ENCODE data around the gene SLC46A3. TPM values are rescaled to one million over a fixed set of nuclear protein-coding genes. Genes with fewer than 3 reads are reported as not detected.
"Not testable (repeated sequence)": the region's sequence is repeated elsewhere in the genome, so short reads cannot be mapped to it uniquely, and the experiment has no call there.

Gene SLC46A3
- total RNA-seq, 4 donors from 2014 or later = 6.4 to 65.8 (median 46.5) TPM

GRCh38 chr13:28704919-28705318 lies 13.9 kb downstream of the SLC46A3 start:
- Histone ChIP-seq H3K9me3 (no peaks in the 10 kb centered on the region), H3K27me3 (no peaks in the 10 kb centered on the region), H3K27ac (no peak overlapping the region), H3K4me3 (no peak overlapping the region), H3K4me1 (peaks cover 0 to 22% (median 0%) of the 10 kb centered on the region in 4 donors), H3K36me3 (peaks cover 0 to 36% (median 7%) of the 10 kb centered on the region in 4 donors)
- intact Hi-C loops (cut with DNase I; ENCODE audit: low total_unique reads) (no loop called here), in situ Hi-C loops (cut with MboI; ENCODE audit: low pct_ligation_motif_present in 1 of 4, low pct_unique_long_range_greater_than_20kb in 1 of 4, low sequenced_read_pairs in 3 of 4) (no loop called here)
- DNase-seq = no peak
- TF ChIP-seq POLR2AphosphoS5 (IDR thresholded peaks at IDR 0.05) (no peak), EP300 (IDR thresholded peaks at IDR 0.05; ENCODE audit: low read depth) (no peak), POLR2A (IDR thresholded peaks at IDR 0.05) (no peak)
- TF ChIP-seq, protein P1, sequence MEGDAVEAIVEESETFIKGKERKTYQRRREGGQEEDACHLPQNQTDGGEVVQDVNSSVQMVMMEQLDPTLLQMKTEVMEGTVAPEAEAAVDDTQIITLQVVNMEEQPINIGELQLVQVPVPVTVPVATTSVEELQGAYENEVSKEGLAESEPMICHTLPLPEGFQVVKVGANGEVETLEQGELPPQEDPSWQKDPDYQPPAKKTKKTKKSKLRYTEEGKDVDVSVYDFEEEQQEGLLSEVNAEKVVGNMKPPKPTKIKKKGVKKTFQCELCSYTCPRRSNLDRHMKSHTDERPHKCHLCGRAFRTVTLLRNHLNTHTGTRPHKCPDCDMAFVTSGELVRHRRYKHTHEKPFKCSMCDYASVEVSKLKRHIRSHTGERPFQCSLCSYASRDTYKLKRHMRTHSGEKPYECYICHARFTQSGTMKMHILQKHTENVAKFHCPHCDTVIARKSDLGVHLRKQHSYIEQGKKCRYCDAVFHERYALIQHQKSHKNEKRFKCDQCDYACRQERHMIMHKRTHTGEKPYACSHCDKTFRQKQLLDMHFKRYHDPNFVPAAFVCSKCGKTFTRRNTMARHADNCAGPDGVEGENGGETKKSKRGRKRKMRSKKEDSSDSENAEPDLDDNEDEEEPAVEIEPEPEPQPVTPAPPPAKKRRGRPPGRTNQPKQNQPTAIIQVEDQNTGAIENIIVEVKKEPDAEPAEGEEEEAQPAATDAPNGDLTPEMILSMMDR (IDR thresholded peaks at IDR 0.05) = no peak

DNA sequence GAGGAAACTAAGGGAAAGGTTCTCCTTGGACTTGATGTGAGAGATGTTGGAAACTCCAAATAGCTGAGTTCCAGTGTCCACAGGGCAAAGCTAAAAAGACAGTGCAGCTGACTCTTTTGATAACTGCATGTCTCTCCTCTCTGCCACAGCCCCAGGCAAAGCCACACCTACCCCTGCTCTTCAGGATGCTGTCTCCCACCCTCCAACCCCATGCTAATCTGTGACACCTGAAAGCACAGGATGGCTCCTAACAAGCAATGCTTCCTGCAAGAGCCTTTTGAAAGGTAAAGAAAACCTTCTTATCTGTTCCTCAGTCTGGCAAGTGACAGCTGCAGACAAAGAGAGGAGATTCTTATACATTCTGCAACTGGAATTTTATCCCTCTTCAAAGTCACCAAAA lies 14.5 kb downstream of the SLC46A3 start:
- no peak overlapping the region for H3K4me3 ChIP-seq
- H3K36me3 ChIP-seq = peaks cover 0 to 42% (median 8%) of the 10 kb centered on the region in 4 donors
- DNase-seq = no peak
- intact Hi-C loops (cut with DNase I; ENCODE audit: low total_unique reads) (no loop called here), in situ Hi-C loops (cut with MboI; ENCODE audit: low pct_ligation_motif_present in 1 of 4, low pct_unique_long_range_greater_than_20kb in 1 of 4, low sequenced_read_pairs in 3 of 4) (no loop called here)
- TF ChIP-seq POLR2AphosphoS5 (IDR thresholded peaks at IDR 0.05) = no peak
- no peak for TF ChIP-seq POLR2A (IDR thresholded peaks at IDR 0.05)
- no peak for TF ChIP-seq EP300 (IDR thresholded peaks at IDR 0.05; ENCODE audit: low read depth)
- TF ChIP-seq, protein P1 (IDR thresholded peaks at IDR 0.05) = no peak
- H3K9me3 ChIP-seq = no peaks in the 10 kb centered on the region
- H3K27me3 ChIP-seq = no peaks in the 10 kb centered on the region
- H3K27ac ChIP-seq = no peak overlapping the region
- peaks cover 0 to 15% (median 0%) of the 10 kb centered on the region in 4 donors for H3K4me1 ChIP-seq

- no peak overlapping the region for H3K27ac ChIP-seq
- 93% methylated on average over 1 of the region's 1 CpG; no CpG with 5 or more reads in 1 of the 2 donors for WGBS, 2 donors (ENCODE audit: low coverage in 1 of 2)
- in situ Hi-C loops (cut with MboI; ENCODE audit: low pct_ligation_motif_present in 1 of 4, low pct_unique_long_range_greater_than_20kb in 1 of 4, low sequenced_read_pairs in 3 of 4) (no loop called here), intact Hi-C loops (cut with DNase I; ENCODE audit: low total_unique reads) (no loop called here)
- H3K9me3 ChIP-seq = no peaks in the 10 kb centered on the region
- no peaks in the 10 kb centered on the region for H3K4me1 ChIP-seq
- no peak for DNase-seq
- no peaks in the 10 kb centered on the region for H3K27me3 ChIP-seq
- no peak overlapping the region for H3K4me3 ChIP-seq
- no peak for TF ChIP-seq POLR2AphosphoS5 (IDR thresholded peaks at IDR 0.05)
- no peak for TF ChIP-seq POLR2A (IDR thresholded peaks at IDR 0.05)
- no peak for TF ChIP-seq EP300 (IDR thresholded peaks at IDR 0.05; ENCODE audit: low read depth)
- TF ChIP-seq, protein P1 (IDR thresholded peaks at IDR 0.05) = no peak
- H3K36me3 ChIP-seq = peaks cover 0 to 49% (median 8%) of the 10 kb centered on the region in 4 donors
These were observed 19.5 kb downstream of the SLC46A3 start for GRCh38 chr13:28699246-28699645.

- intact Hi-C loops (cut with DNase I; ENCODE audit: low total_unique reads) (no loop called here), in situ Hi-C loops (cut with MboI; ENCODE audit: low pct_ligation_motif_present in 1 of 4, low pct_unique_long_range_greater_than_20kb in 1 of 4, low sequenced_read_pairs in 3 of 4) (no loop called here)
- Histone ChIP-seq H3K4me3 (no peak overlapping the region), H3K36me3 (peaks cover 0 to 33% (median 8%) of the 10 kb centered on the region in 4 donors), H3K27ac (no peak overlapping the region), H3K4me1 (no peaks in the 10 kb centered on the region), H3K27me3 (no peaks in the 10 kb centered on the region), H3K9me3 (no peaks in the 10 kb centered on the region)
- TF ChIP-seq EP300 (IDR thresholded peaks at IDR 0.05; ENCODE audit: low read depth) = no peak
- TF ChIP-seq, protein P1 (IDR thresholded peaks at IDR 0.05) = no peak
- 81 to 83% methylated on average over 1 of the region's 1 CpG for WGBS, 2 donors (ENCODE audit: low coverage in 1 of 2)
- no peak for DNase-seq
These were observed 21.3 kb downstream of the SLC46A3 start for GRCh38 chr13:28697441-28697840.

DNA sequence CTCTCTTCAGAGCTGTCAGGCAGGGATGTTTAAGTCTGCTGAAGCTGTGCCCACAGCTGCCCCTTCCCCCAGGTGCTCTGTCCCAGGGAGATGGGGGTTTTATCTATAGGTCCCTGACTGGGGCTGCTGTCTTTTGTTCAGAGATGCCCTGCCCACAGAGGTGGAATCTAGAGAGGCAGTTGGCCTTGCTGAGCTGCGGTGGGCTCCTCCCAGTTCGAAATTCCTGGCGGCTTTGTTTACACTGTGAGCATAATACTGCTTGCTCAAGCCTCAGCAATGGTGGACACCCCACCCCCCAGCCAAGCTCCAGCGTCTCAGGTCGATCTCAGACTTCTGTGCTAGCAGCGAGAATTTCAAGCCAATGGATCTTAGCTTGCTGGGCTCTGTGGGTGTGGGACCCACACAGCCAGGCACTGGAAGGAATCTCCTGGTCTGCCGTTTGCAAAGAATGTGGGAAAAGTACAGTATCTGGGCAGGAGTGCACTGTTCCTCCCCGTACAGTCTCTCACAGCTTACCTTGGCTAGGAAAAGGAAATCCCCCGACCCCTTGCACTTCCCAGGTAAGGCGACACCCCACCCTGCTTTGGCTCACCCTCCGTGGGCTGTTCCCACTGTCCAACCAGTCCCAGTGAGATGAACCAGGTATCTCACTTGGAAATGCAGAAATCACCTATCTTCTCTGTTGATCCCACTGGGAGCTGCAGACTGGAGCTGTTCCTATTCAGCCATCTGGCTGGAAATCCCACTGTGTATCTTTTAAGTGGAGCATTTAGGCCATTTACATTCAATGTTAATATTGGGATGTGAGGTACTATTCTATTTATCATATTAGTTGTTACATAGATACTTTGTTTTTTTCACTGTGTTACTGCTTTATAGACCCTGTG lies 24.9 kb downstream of the SLC46A3 start:
- peak; percentile 39 for DNase-seq
- H3K4me3 ChIP-seq; H3K27ac ChIP-seq; intact Hi-C loops (cut with DNase I; ENCODE audit: low total_unique reads); H3K36me3 ChIP-seq; H3K9me3 ChIP-seq; in situ Hi-C loops (cut with MboI; ENCODE audit: low pct_ligation_motif_present in 1 of 4, low pct_unique_long_range_greater_than_20kb in 1 of 4, low sequenced_read_pairs in 3 of 4); H3K27me3 ChIP-seq; H3K4me1 ChIP-seq: not testable (repeated sequence)
- 40% methylated on average over 2 to 11 of the region's 11 CpGs for whole genome bisulfite sequencing, 2 donors (ENCODE audit: low coverage in 1 of 2)

Data from transverse colon (tissue), 4 donors.